HG03097 (cell line): ENCODE results near the gene CELF2.

Source experiments
- ATAC-seq: cut with Tn5 transposase; IDR thresholded peaks from one replicate; pipeline ENCODE4 v1.9.1; 2021; ENCODE audit not compliant: unreplicated experiment, low FRiP score

CELF2 gene

GRCh38 chr10:11311027-11311426 lies 293.4 kb downstream of the CELF2 start:
- no peak for ATAC-seq

- ATAC-seq = no peak
Measured at GRCh38 chr10:11313463-11313862, 295.8 kb downstream of the CELF2 start.

- ATAC-seq = no peak
Measured at GRCh38 chr10:11317936-11318670, 300.4 kb downstream of the CELF2 start.

GRCh38 chr10:11318826-11319598 lies 301.3 kb downstream of the CELF2 start:
- ATAC-seq = no peak

GRCh38 chr10:11319990-11320602 lies 302.4 kb downstream of the CELF2 start:
- ATAC-seq = no peak

- no peak for ATAC-seq
Measured at GRCh38 chr10:11320809-11321520, 303.3 kb downstream of the CELF2 start.

GRCh38 chr10:11322698-11323097 lies 305.0 kb downstream of the CELF2 start:
- no peak for ATAC-seq

- ATAC-seq = no peak
Measured at GRCh38 chr10:11324761-11325321, 307.2 kb downstream of the CELF2 start.

- no peak for ATAC-seq
Measured at GRCh38 chr10:11325817-11326216, 308.1 kb downstream of the CELF2 start.

GRCh38 chr10:11326241-11326640 lies 308.6 kb downstream of the CELF2 start:
- ATAC-seq = no peak

- ATAC-seq = no peak
Measured at GRCh38 chr10:11326913-11327616, 309.4 kb downstream of the CELF2 start.

- ATAC-seq = no peak
Measured at GRCh38 chr10:11328264-11329061, 310.8 kb downstream of the CELF2 start.

GRCh38 chr10:11329062-11329673 lies 311.5 kb downstream of the CELF2 start:
- ATAC-seq = no peak

- ATAC-seq = no peak
Measured at GRCh38 chr10:11330383-11331045, 312.8 kb downstream of the CELF2 start.

- no peak for ATAC-seq
Measured at GRCh38 chr10:11331046-11331577, 313.4 kb downstream of the CELF2 start.

- no peak for ATAC-seq
Measured at GRCh38 chr10:11331726-11332125, 314.1 kb downstream of the CELF2 start.

- no peak for ATAC-seq
Measured at GRCh38 chr10:11332846-11333245, 315.2 kb downstream of the CELF2 start.

GRCh38 chr10:11334436-11334835 lies 316.8 kb downstream of the CELF2 start:
- no peak for ATAC-seq
